ENCODE measurements around the gene KLHL18. TPM values are rescaled to one million over a fixed set of nuclear protein-coding genes. Genes with fewer than 3 reads are reported as not detected.
"Not testable (repeated sequence)": the region's sequence is repeated elsewhere in the genome, so short reads cannot be mapped to it uniquely, and the experiment has no call there.

The KLHL18 gene
- total and polyA plus RNA-seq, 5 donors, result 25.3 to 67.2 (median 33.8) TPM

DNA sequence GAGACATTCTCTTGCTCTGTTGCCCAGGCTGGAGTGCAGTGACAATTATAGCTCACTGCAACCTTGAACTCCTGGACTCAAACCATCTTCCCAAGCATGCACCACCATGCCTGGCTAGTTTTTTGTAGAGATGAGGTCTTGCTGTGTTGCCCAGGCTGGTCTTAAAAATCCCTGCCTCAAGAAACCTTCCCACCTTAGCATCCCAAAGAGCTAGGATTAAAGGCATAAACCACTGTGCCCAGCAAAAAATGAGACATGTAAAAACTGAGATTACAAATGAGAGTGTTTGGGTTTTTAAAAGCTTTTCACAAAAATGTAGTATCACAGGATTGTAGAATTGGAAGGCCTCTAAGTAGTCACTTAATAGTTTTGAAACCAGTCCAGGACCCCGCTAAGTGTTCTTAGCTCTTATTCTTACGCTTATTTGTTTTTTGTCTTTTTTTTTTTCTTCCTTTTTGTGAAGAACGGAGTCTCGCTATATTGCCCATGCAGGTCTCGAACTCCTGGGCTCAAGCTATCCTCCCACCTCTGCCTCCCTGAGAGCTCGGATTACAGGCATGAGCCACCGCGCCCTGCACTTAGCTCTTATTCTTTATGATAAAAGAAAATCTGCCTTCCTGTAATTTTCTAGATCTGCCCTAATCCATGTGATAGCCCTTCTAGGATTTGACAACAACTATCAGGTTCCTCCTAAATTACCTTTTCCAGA is 31.5 kb downstream of the KLHL18 start:
- WGBS, result 89% methylated on average over 8 of the region's 8 CpGs
- no peak for ATAC-seq
- intact Hi-C loops (cut with DNase I), result no loop called here

GRCh38 chr3:47315069-47315647 is 32.4 kb downstream of the KLHL18 start:
- Histone ChIP-seq H3K4me1 (ENCODE audit: control insufficient read depth, insufficient read depth, low read length) (peaks cover 9% of the 10 kb centered on the region), H3K27me3 (ENCODE audit: control insufficient read depth, insufficient read depth) (no peaks in the 10 kb centered on the region), H3K27ac (ENCODE audit: low read length) (no peak overlapping the region), H3K4me3 (ENCODE audit: low read length) (no peak overlapping the region), H3K9me3 (ENCODE audit: control insufficient read depth, low read length) (no peaks in the 10 kb centered on the region)
- intact Hi-C loops (cut with DNase I), result no loop called here
- DNase-seq, result peak; percentile 30 to 72 (median 60)
- peak; percentile 49 to 64 for ATAC-seq
- WGBS, result 48% methylated on average over 5 of the region's 5 CpGs

More for the DNA sequence above, 31.5 kb downstream of the KLHL18 start:
- no peak overlapping the region for H3K27ac ChIP-seq (ENCODE audit: low read length)
- H3K9me3 ChIP-seq (ENCODE audit: control insufficient read depth, low read length), result no peaks in the 10 kb centered on the region
- H3K27me3 ChIP-seq (ENCODE audit: control insufficient read depth, insufficient read depth), result no peaks in the 10 kb centered on the region
- no peak for DNase-seq
- H3K4me3 ChIP-seq (ENCODE audit: low read length), result no peak overlapping the region
- H3K4me1 ChIP-seq (ENCODE audit: control insufficient read depth, insufficient read depth, low read length), result peaks cover 4% of the 10 kb centered on the region

- H3K27ac ChIP-seq (ENCODE audit: low read length); H3K4me3 ChIP-seq (ENCODE audit: low read length); H3K4me1 ChIP-seq (ENCODE audit: control insufficient read depth, insufficient read depth, low read length); H3K27me3 ChIP-seq (ENCODE audit: control insufficient read depth, insufficient read depth); DNase-seq; ATAC-seq; intact Hi-C loops (cut with DNase I); H3K9me3 ChIP-seq (ENCODE audit: control insufficient read depth, low read length): not testable (repeated sequence)
- whole genome bisulfite sequencing, result 91% methylated on average over 1 of the region's 1 CpG
Observed at GRCh38 chr3:47316151-47316550, 33.4 kb downstream of the KLHL18 start.

DNA sequence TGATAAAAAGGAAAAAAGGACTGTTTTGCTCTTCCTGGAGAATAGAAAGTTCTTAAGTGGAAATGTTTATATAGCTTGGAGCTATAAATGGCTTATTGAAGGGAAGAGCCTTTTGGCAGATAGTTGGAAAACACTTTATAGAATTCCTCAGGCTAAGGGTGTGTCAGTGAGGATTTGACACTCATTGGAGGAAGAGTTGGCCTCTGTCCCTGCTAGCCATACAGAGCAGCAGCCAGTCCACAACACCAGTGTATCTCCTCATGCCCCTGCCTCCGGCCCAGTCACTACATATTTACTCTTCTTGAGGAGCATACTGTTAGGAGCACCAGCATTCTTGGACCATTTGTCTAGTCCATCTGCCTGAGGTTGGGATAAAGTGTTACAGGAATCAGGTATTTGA is 36.2 kb downstream of the KLHL18 start:
- Histone ChIP-seq H3K27ac (ENCODE audit: low read length) (no peak overlapping the region), H3K4me3 (ENCODE audit: low read length) (no peak overlapping the region), H3K27me3 (ENCODE audit: control insufficient read depth, insufficient read depth) (no peaks in the 10 kb centered on the region), H3K4me1 (ENCODE audit: control insufficient read depth, insufficient read depth, low read length) (peaks cover 9% of the 10 kb centered on the region), H3K9me3 (ENCODE audit: control insufficient read depth, low read length) (no peaks in the 10 kb centered on the region)
- DNase-seq (no peak), ATAC-seq (peak; percentile 51 to 58)
- intact Hi-C loops (cut with DNase I), result no loop called here
- 35% methylated on average over 1 of the region's 1 CpG for WGBS

DNA sequence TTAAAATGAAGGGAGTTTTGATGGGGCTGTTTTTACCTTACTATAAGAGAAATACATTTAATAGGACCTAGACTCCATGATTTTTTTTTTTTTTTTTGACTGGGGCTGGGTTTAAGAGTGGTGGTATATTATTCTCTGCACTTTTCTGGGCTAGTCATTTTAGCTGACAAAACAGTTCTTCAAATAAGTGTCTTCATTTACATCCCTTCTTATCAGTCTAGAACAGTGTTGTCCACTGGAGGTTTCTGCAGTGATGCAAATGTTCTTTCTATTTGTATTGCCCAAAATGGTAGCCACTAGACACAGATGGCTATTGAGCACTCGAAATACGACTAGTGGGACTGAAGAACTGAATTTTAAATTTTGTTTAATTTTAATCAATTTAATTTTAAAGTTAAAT is 37.2 kb downstream of the KLHL18 start:
- no peak for DNase-seq
- 49% methylated on average over 2 of the region's 2 CpGs for WGBS
- H3K27ac ChIP-seq (ENCODE audit: low read length), result no peak overlapping the region
- H3K9me3 ChIP-seq (ENCODE audit: control insufficient read depth, low read length), result no peaks in the 10 kb centered on the region
- intact Hi-C loops (cut with DNase I), result loop anchor here in 2 of 4 donors (5.0 to 10.0 kb wide), 4 partner anchors 33 to 615 kb away; partner anchors contain the start of gene TMIE (in 1 of the 2)
- no peaks in the 10 kb centered on the region for H3K27me3 ChIP-seq (ENCODE audit: control insufficient read depth, insufficient read depth)
- no peak for ATAC-seq
- H3K4me1 ChIP-seq (ENCODE audit: control insufficient read depth, insufficient read depth, low read length), result peaks cover 9% of the 10 kb centered on the region
- no peak overlapping the region for H3K4me3 ChIP-seq (ENCODE audit: low read length)

GRCh38 chr3:47323431-47324277 is 40.9 kb downstream of the KLHL18 start:
- Histone ChIP-seq H3K4me1 (ENCODE audit: control insufficient read depth, insufficient read depth, low read length) (peaks cover 7% of the 10 kb centered on the region), H3K27ac (ENCODE audit: low read length) (no peak overlapping the region), H3K9me3 (ENCODE audit: control insufficient read depth, low read length) (no peaks in the 10 kb centered on the region), H3K27me3 (ENCODE audit: control insufficient read depth, insufficient read depth) (no peaks in the 10 kb centered on the region), H3K4me3 (ENCODE audit: low read length) (no peak overlapping the region)
- DNase-seq (no peak), ATAC-seq (peak in 1 of 2 donors; percentile 17)
- intact Hi-C loops (cut with DNase I), result loop anchor here in 2 of 4 donors (5.0 to 10.0 kb wide), 4 partner anchors 36 to 619 kb away; partner anchors contain the start of gene TMIE (in 1 of the 2)
- 82% methylated on average over 8 of the region's 8 CpGs for WGBS

GRCh38 chr3:47324278-47324865 is 41.6 kb downstream of the KLHL18 start:
- Histone ChIP-seq H3K9me3 (ENCODE audit: control insufficient read depth, low read length) (no peaks in the 10 kb centered on the region), H3K27me3 (ENCODE audit: control insufficient read depth, insufficient read depth) (no peaks in the 10 kb centered on the region), H3K27ac (ENCODE audit: low read length) (no peak overlapping the region), H3K4me1 (ENCODE audit: control insufficient read depth, insufficient read depth, low read length) (peaks cover 3% of the 10 kb centered on the region), H3K4me3 (ENCODE audit: low read length) (no peak overlapping the region)
- under 1% methylated on average over 2 of the region's 2 CpGs for WGBS
- peak; percentile 87 to 90 for ATAC-seq
- peak in 2 of 3 donors; percentile 29 to 49 for DNase-seq
- intact Hi-C loops (cut with DNase I), result loop anchor here in 2 of 4 donors (5.0 to 10.0 kb wide), 4 partner anchors 37 to 620 kb away; partner anchors contain the start of gene TMIE (in 1 of the 2)

GRCh38 chr3:47333907-47334306 is 51.2 kb downstream of the KLHL18 start:
- Histone ChIP-seq H3K27ac (ENCODE audit: low read length) (no peak overlapping the region), H3K9me3 (ENCODE audit: control insufficient read depth, low read length) (no peaks in the 10 kb centered on the region), H3K27me3 (ENCODE audit: control insufficient read depth, insufficient read depth) (no peaks in the 10 kb centered on the region), H3K4me3 (ENCODE audit: low read length) (no peak overlapping the region), H3K4me1 (ENCODE audit: control insufficient read depth, insufficient read depth, low read length) (no peaks in the 10 kb centered on the region)
- ATAC-seq (no peak), DNase-seq (no peak)
- 75% methylated on average over 3 of the region's 3 CpGs for WGBS
- intact Hi-C loops (cut with DNase I), result no loop called here

DNA sequence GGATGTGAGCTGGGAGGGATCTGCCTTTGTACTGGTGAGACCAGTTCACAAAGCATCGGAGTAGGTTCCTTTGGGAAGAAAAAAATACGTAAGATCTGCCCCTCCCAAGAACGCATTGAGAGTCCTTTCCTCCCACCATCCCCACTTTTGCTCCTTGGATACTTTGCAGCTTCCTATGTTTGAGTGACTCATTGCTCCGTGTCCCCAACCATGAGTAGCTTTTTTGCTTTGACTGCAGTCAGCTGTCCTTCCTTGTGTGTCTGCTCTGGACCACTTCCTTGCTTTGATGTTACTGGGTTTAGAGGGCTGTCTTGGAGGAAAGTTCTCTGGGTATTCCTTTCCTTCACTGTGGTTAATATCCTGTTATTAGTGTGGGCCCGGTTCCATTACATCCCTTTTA is 54.9 kb downstream of the KLHL18 start:
- H3K9me3 ChIP-seq (ENCODE audit: control insufficient read depth, low read length), result no peaks in the 10 kb centered on the region
- ATAC-seq (no peak), DNase-seq (no peak)
- H3K27ac ChIP-seq (ENCODE audit: low read length), result no peak overlapping the region
- H3K4me3 ChIP-seq (ENCODE audit: low read length), result no peak overlapping the region
- WGBS, result 82% methylated on average over 5 of the region's 5 CpGs
- H3K4me1 ChIP-seq (ENCODE audit: control insufficient read depth, insufficient read depth, low read length), result no peaks in the 10 kb centered on the region
- H3K27me3 ChIP-seq (ENCODE audit: control insufficient read depth, insufficient read depth), result no peaks in the 10 kb centered on the region
- intact Hi-C loops (cut with DNase I), result no loop called here

GRCh38 chr3:47339951-47340350 is 57.2 kb downstream of the KLHL18 start:
- Histone ChIP-seq H3K27me3 (ENCODE audit: control insufficient read depth, insufficient read depth) (no peaks in the 10 kb centered on the region), H3K4me3 (ENCODE audit: low read length) (no peak overlapping the region), H3K4me1 (ENCODE audit: control insufficient read depth, insufficient read depth, low read length) (no peaks in the 10 kb centered on the region), H3K9me3 (ENCODE audit: control insufficient read depth, low read length) (no peaks in the 10 kb centered on the region), H3K27ac (ENCODE audit: low read length) (no peak overlapping the region)
- ATAC-seq, result no peak
- 95% methylated on average over 2 of the region's 2 CpGs for WGBS
- DNase-seq, result no peak
- intact Hi-C loops (cut with DNase I), result no loop called here
